ACC112 (cell line): ENCODE measurements around the gene SHC2.
A peak's percentile ranks its signal among the peaks of the same experiment; 100 is the strongest.

ENCODE experiments used
- H2AFZ ChIP-seq: fragments of 200-600 bp; sonication (generic); one replicate; pipeline ENCODE4 v1.6.0; 2017; ENCODE audit warnings: antibody characterized with exemption, low read length; ENCODE audit not compliant: unreplicated experiment
- H3K27ac ChIP-seq: fragments of 200-600 bp; sonication (generic); 2 replicates; pipeline ENCODE4 v1.5.1; 2014; ENCODE audit warnings: low read depth, mild to moderate bottlenecking, antibody characterized with exemption, low read length, moderate library complexity
- H3K27me3 ChIP-seq: fragments of 200-600 bp; sonication (generic); 2 replicates; pipeline ENCODE4 v1.6.1; 2014; ENCODE audit warnings: mild to moderate bottlenecking, antibody characterized with exemption, low read length, moderate library complexity, mixed read lengths; ENCODE audit not compliant: insufficient read depth
- H3K36me3 ChIP-seq: fragments of 200-600 bp; sonication (generic); 2 replicates; pipeline ENCODE4 v1.6.1; 2016; ENCODE audit warnings: mild to moderate bottlenecking, antibody characterized with exemption, low read length, moderate library complexity, mixed read lengths; ENCODE audit not compliant: insufficient read depth
- H3K4me1 ChIP-seq: fragments of 200-600 bp; sonication (generic); one replicate; pipeline ENCODE4 v1.6.1; 2016; ENCODE audit warnings: low read length, mixed read lengths; ENCODE audit not compliant: insufficient read depth, unreplicated experiment, control insufficient read depth
- H3K4me3 ChIP-seq: fragments of 200-600 bp; sonication (generic); 2 replicates; pipeline ENCODE4 v1.5.1; 2014; ENCODE audit warnings: mild to moderate bottlenecking, low read depth, low read length
- H3K79me2 ChIP-seq: fragments of 200-600 bp; sonication (generic); one replicate; pipeline ENCODE4 v1.6.0; 2016; ENCODE audit warnings: low read length; ENCODE audit not compliant: control insufficient read depth, unreplicated experiment, insufficient read depth

SHC2 gene

DNA sequence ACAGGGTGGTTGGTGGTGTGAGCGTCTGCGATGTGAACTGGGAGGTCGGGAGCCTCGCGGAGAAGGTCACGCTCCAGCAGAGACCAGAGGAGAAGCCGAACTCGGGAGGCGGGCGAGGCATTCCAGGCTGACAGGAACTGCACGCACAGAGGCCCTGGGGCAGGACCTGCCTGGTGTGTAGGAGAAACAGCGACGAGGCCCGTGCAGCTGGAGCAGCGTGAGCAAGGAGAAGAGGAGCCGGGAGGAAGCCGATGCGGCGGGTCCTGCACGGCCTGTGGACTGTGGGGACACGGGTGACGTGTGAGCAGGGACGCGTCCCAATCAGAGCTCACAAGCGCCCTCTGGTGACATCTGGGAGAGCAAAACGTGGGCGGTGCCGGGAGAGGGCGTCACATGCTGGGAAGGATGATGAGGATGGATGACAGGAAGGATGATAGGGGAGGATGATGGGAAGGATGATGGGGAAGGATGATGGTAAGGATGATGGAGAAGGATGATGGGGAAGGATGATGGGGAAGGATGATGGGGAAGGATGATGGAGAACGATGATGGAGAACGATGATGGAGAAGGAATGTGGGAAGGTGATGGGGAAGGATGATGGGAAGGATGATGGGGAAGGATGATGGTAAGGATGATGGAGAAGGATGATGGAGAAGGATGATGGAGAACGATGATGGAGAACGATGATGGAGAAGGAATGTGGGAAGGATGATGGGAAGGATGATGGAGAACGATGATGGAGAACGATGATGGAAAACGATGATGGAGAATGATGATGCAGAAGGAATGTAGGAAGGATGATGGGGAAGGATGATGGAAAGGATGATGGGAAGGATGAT, 19.4 kb upstream of the SHC2 start:
- no peaks in the 10 kb centered on the region for H3K79me2 ChIP-seq
- H3K4me3 ChIP-seq: peak overlapping the region; percentile 65
- no peaks in the 10 kb centered on the region for H3K4me1 ChIP-seq
- H3K36me3 ChIP-seq: no peaks in the 10 kb centered on the region
- H3K27ac ChIP-seq: no peak overlapping the region
- H2AFZ ChIP-seq: peak overlapping the region; percentile 60
- no peaks in the 10 kb centered on the region for H3K27me3 ChIP-seq

DNA sequence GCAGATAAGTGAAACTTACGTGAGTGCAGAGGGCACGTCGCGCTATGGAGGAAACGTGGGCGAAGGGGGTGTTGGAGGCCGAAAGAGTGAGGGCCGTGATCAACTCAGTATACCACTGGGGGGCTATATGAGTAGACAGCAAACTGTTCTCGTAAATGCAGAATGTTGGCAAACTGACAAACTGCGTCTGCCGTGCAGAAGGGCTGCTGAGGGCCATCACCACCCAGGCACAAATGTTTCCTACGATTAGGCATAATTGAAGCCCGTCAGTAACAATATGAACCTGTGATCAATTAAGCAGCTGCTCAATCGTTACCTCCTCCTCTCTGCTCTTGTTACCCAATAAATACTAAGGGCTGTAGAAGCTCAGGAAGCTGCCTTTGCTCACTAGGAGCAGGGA, 18.1 kb upstream of the SHC2 start:
- no peaks in the 10 kb centered on the region for H3K27me3 ChIP-seq
- no peak overlapping the region for H2AFZ ChIP-seq
- no peaks in the 10 kb centered on the region for H3K79me2 ChIP-seq
- no peaks in the 10 kb centered on the region for H3K4me1 ChIP-seq
- no peak overlapping the region for H3K4me3 ChIP-seq
- H3K27ac ChIP-seq: no peak overlapping the region
- no peaks in the 10 kb centered on the region for H3K36me3 ChIP-seq

DNA sequence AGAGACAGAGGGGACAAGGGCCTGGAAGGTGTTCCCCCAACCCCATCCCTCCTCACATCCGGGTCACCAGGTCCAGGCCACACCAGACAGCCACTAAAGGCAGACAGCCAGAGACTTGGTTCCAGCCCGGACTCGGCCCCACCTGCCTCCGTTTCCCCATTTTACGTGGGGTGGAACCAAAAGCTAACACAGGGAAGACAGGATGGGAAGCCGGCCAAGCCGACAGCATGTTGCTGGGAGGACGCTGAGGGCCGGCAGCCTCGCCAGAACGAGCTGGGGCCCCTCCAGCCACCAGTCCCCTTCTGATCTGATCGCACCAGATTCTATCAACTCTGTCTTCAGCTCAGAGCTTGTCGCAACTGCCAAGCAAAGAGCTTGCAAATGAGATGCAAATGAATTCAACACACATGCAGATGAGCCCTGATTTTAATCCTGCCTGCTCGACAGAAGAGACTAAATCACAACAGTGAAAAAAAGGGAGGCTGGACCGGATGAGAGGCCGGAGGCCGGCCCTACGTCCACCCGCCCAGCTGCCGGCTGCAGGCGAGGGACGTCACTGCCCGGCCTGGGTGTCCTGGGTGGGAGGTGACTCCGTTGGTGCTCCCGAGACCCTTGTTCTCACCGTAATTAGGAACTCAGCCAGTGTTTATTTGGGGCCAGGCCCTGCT, 17.5 kb upstream of the SHC2 start:
- Histone ChIP-seq H3K36me3 (no peaks in the 10 kb centered on the region), H3K27me3 (no peaks in the 10 kb centered on the region), H3K79me2 (no peaks in the 10 kb centered on the region), H3K4me1 (no peaks in the 10 kb centered on the region), H3K4me3 (no peak overlapping the region), H2AFZ (no peak overlapping the region), H3K27ac (no peak overlapping the region)

DNA sequence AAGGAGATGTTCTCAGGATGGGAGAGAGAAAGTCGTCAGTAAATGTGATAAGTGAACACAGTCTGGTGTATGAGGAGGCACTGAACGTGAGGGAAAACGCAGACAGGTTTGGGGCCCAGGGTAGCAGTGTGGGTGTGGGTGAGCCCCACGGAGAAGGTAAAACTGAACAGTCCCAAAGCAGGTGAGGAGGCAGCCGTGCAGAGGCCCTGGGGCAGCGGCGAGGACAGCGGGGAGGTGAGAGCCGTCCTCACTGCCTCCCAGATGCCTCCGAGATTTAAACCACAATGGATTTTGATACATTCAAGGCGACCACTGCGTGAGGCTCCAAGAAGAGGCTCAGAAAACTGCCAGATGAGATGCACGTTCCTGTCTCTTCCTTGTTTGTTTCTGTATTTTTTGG, 14.5 kb upstream of the SHC2 start:
- H2AFZ ChIP-seq: no peak overlapping the region
- H3K27me3 ChIP-seq: no peaks in the 10 kb centered on the region
- no peaks in the 10 kb centered on the region for H3K79me2 ChIP-seq
- no peak overlapping the region for H3K4me3 ChIP-seq
- H3K4me1 ChIP-seq: peaks cover 6% of the 10 kb centered on the region
- no peak overlapping the region for H3K27ac ChIP-seq
- H3K36me3 ChIP-seq: no peaks in the 10 kb centered on the region

DNA sequence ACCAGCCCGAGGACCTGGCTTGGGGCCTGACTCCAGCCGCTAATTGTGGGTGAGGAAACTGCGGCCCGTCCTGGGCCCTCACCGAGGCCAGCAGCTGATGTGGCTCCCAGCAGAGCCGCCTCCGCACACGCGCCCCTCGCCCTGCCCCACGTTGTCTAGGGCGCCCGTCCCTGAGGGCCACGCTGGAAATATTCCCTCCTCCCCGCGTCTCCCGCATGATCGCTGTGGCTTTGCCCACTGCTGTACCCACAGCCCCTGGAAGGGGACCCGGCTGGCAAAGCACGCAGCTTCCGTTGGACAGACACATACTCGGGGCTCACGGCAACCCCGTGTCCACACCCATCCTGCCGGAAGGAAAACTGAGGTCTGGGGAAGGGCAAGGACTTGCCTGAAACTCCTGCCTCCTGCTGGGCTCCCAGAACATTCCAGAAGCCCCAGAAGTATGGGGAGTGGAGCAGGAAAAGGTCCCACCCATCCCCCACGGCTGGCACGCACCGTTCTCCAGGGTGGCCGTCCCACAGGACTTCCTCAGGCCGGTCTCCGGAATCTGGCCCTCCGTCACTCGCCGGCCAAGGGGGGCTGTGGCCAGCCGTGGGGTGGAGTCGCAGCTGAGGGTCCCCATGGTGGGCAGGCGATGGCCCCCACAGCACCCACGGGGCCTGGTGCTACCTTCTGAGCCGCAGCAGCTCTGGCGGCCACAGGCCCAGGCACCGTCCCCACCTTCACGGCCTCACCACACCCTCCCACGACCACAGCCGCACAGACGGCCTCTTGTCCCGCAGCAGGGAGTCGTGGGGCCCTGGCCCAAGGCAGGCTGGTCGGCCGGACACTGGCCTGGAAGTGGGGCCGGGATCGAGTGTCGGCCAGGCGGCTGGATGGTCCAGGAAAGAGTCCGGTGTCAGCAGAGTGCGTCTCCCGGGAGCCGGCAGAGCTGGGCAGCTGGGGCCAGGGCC, 13.6 kb upstream of the SHC2 start:
- H3K36me3 ChIP-seq: no peaks in the 10 kb centered on the region
- no peaks in the 10 kb centered on the region for H3K27me3 ChIP-seq
- no peak overlapping the region for H3K4me3 ChIP-seq
- no peaks in the 10 kb centered on the region for H3K79me2 ChIP-seq
- no peak overlapping the region for H3K27ac ChIP-seq
- H2AFZ ChIP-seq: no peak overlapping the region
- peaks cover 6% of the 10 kb centered on the region for H3K4me1 ChIP-seq

DNA sequence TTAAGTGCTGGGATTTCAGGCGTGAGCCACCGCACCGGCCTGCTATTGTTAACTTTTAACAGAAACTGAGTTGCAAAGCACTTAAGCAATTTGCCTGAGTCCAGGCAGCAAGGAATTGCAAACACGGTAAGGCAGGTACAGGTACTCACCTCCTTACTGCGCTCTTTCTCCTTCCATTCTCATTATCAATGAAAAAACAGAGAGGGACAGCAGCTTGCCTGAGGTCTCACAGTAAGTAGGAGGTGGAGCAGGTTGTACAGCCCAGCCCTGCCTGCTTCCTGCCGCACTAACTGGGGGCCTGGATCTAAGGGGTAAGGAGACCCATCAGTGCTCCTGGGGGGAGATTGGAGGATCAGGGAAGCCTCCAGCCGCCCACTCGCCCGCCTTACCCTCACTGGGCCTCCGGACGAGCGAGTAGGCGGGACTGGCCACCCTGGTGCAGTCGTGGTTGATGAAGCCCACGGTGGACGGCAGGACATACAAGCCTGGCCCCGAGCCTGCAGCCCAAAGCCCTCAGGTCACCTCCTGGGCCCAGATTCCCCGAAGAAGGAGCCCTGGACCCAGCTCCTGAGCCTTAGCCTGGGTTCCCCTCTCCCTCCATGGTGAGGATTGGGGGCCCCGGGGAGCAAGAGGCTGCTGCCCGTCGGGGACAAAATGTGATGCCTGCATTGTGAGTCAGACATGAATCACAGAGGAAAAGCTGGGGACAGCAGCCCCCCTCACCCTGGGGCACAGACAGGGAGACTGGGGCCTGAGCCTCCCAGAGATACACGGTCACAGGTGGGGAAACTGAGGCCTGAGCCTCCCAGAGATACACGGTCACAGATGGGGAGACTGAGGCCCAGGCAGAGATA, 11.4 kb upstream of the SHC2 start:
- no peak overlapping the region for H3K27ac ChIP-seq
- no peaks in the 10 kb centered on the region for H3K79me2 ChIP-seq
- H2AFZ ChIP-seq: no peak overlapping the region
- H3K36me3 ChIP-seq: no peaks in the 10 kb centered on the region
- H3K4me1 ChIP-seq: peaks cover 6% of the 10 kb centered on the region
- no peaks in the 10 kb centered on the region for H3K27me3 ChIP-seq
- no peak overlapping the region for H3K4me3 ChIP-seq

DNA sequence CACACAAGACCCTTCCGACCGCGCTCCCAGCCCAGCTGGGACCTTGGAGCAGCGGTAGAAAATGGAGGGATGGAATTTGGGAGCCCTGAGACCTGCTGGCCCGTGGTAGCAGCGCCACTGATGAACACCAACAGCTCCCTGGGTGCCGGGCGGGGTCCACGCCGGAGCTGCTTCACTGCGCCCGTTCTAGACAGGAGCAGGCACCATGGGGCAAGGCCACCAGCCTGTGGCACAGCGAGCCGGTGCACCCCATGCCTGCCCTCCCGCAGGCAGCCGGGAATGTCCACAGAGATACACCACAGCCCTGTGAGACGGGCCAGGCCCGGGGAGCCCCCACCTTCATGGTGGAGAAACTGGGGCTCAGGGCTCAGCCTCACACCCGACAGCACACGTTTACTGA, 9.9 kb upstream of the SHC2 start:
- no peaks in the 10 kb centered on the region for H3K36me3 ChIP-seq
- H2AFZ ChIP-seq: no peak overlapping the region
- H3K4me3 ChIP-seq: no peak overlapping the region

DNA sequence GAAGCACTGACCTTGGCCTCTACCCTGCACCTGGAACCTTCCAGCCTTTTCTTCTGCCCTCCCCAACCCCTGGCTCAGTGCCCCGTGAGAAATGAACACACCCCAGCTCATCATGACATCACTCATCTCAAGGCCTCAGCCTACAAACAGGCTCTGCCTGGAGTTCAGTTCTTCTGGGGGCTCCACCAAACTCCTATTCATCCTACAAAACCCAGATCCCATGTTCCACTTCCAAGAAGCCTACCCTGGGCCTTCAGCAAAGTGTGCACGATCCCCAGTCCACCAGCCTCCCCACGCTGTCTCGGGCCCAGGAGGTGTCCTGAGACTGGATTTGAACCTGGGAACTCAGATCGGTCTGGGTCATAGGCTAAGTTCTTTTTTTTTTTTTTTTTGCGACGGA, 9.0 kb upstream of the SHC2 start:
- Histone ChIP-seq H2AFZ (no peak overlapping the region), H3K27me3 (no peaks in the 10 kb centered on the region), H3K4me1 (peaks cover 6% of the 10 kb centered on the region), H3K36me3 (no peaks in the 10 kb centered on the region), H3K79me2 (no peaks in the 10 kb centered on the region), H3K27ac (no peak overlapping the region), H3K4me3 (no peak overlapping the region)

More for the DNA sequence above, 9.9 kb upstream of the SHC2 start:
- Histone ChIP-seq H3K27me3 (no peaks in the 10 kb centered on the region), H3K27ac (no peak overlapping the region), H3K79me2 (no peaks in the 10 kb centered on the region), H3K4me1 (peaks cover 6% of the 10 kb centered on the region)

DNA sequence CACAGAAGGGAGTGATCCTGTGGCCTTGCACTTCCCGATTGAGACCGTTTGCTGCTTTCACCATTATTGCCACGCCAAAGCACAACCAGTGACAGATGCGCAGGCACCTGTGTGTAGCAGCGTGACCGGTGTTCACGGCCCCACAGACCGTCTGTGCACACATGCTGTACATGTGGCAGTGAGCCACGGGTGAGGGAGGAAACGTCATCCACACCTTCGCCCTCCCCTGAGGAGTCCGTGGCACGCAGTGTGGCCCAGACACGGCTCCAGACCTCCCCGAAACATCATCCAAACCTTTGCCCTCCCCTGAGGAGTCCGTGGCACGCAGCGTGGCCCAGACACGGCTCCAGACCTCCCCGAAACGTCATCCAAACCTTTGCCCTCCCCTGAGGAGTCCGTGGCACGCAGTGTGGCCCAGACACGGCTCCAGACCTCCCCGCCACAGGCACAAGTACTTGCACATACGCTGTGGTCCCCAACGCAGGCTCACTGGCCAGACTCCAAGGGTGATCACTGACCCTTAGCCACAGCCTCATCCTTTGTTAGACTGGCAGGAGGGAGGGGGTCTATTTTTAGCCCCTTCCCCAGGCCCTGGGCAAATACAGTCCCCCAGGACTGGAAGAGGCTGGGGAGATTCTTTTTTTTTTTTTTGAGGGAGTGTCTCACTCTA, 7.9 kb upstream of the SHC2 start:
- H3K4me3 ChIP-seq: no peak overlapping the region
- no peak overlapping the region for H3K27ac ChIP-seq
- H3K36me3 ChIP-seq: no peaks in the 10 kb centered on the region
- no peaks in the 10 kb centered on the region for H3K27me3 ChIP-seq
- H2AFZ ChIP-seq: no peak overlapping the region
- no peaks in the 10 kb centered on the region for H3K79me2 ChIP-seq
- H3K4me1 ChIP-seq: peaks cover 6% of the 10 kb centered on the region
